Panc1 (cell line): ENCODE data around the gene MYDGF. TPM values are rescaled to one million over a fixed set of nuclear protein-coding genes. Genes with fewer than 3 reads are reported as not detected.

Experiments used
- ATAC-seq: fragments of 200-7000 bp; cut with Tn5 transposase; 2 replicates; pipeline ENCODE4 v1.9.1; 2020; ENCODE audit warnings: mild to moderate bottlenecking, moderate library complexity
- BruUV-seq: library from RNA; stranded (reverse); fragments of 400-500 nt; replicated peaks from 2 replicates; lab custom pipeline; 2021; lab: Mats Ljungman, UMichigan
- CTCF ChIA-PET: fragments of 300-600 bp; sonication (Branson Sonifier 250); formaldehyde crosslinking; loops from one replicate; lab custom pipeline; 2022; ENCODE audit warnings: antibody characterized with exemption; lab: Charles Lee
- POLR2A ChIA-PET: fragments of 300-600 bp; sonication (Branson Sonifier 250); formaldehyde crosslinking; loops from one replicate; lab custom pipeline; 2022; ENCODE audit warnings: antibody characterized with exemption; lab: Charles Lee
- DNase-seq: peaks from one replicate; pipeline ENCODE4 v3.0.0-alpha.2; 2010; ENCODE audit warnings: low read depth, low spot score
- H3K27ac ChIP-seq: 2 replicates; pipeline ENCODE4 v1.5.1; 2011; ENCODE audit warnings: mild to moderate bottlenecking, low read length, inconsistent platforms
- H3K27me3 ChIP-seq: fragments of 200-500 bp; sonication (Bioruptor generic); 2 replicates; pipeline ENCODE4 v1.6.0; 2014; ENCODE audit warnings: low read length, inconsistent platforms; ENCODE audit not compliant: control insufficient read depth, insufficient read depth
- H3K36me3 ChIP-seq: fragments of 200-500 bp; sonication (Bioruptor generic); 2 replicates; pipeline ENCODE4 v1.5.1; 2014; ENCODE audit warnings: inconsistent platforms, mild to moderate bottlenecking, low read length, moderate library complexity; ENCODE audit not compliant: control insufficient read depth, insufficient read depth
- H3K4me1 ChIP-seq: 2 replicates; pipeline ENCODE4 v1.5.1; 2011; ENCODE audit warnings: inconsistent platforms, mild to moderate bottlenecking, low read length, moderate library complexity; ENCODE audit not compliant: control insufficient read depth, insufficient read depth
- H3K4me3 ChIP-seq, 2 experiments: 2 replicates each; pipeline ENCODE4 v1.5.1; 2011 to 2012; ENCODE audit warnings: low read depth in 2 of 2, low read length in 2 of 2, mild to moderate bottlenecking in 2 of 2, inconsistent platforms in 1 of 2, moderate library complexity in 1 of 2
- H3K9me3 ChIP-seq: fragments of 200-500 bp; sonication (Bioruptor generic); 2 replicates; pipeline ENCODE4 v1.5.1; 2014; ENCODE audit warnings: low read depth, mild to moderate bottlenecking, inconsistent platforms, low read length, moderate library complexity; ENCODE audit not compliant: control insufficient read depth, insufficient read depth
- POLR2AphosphoS5 ChIP-seq: IDR thresholded peaks from 2 replicates; pipeline ENCODE4 v1.6.1; 2012; ENCODE audit warnings: mild to moderate bottlenecking, low read depth, low read length, moderate library complexity
- SIN3A ChIP-seq: IDR thresholded peaks from 2 replicates; pipeline ENCODE4 v1.6.1; 2012; ENCODE audit warnings: low read depth, mild to moderate bottlenecking, low read length, moderate library complexity, borderline replicate concordance; ENCODE audit not compliant: insufficient read depth
- TCF7L2 ChIP-seq: IDR thresholded peaks from 2 replicates; pipeline ENCODE4 v1.6.1; 2011; ENCODE audit warnings: mild to moderate bottlenecking, low read depth, low read length, inconsistent platforms
- in situ Hi-C: cut with HindIII; loops from 2 replicates; pipeline ENCODE4 v1.10.0; 2016; ENCODE audit warnings: low sequenced_read_pairs, low pct_unique_long_range_greater_than_20kb
- intact Hi-C: fragments of 100-400 bp; cut with micrococcal nuclease; formaldehyde crosslinking; loops from one replicate; pipeline ENCODE4 v1.10.0; 2022; ENCODE audit not compliant: unreplicated experiment
- total RNA-seq: library from RNA; stranded (reverse); gene quantifications from one replicate; pipeline ENCODE4 v1.2.1, GENCODE V29; 2021; ENCODE audit not compliant: unreplicated experiment
- TF ChIP-seq, protein P1 (sequence below): fragments of 450-650 bp; IDR thresholded peaks from 2 replicates; pipeline ENCODE4 v1.5.1; 2017; ENCODE audit warnings: mild to moderate bottlenecking
- TF ChIP-seq, protein P2 (sequence below), 2 experiments: IDR thresholded peaks; 2 replicates each; pipeline ENCODE4 v1.6.1; 2011 to 2012; ENCODE audit warnings: low read depth in 2 of 2, control low read depth in 1 of 2, low read length in 1 of 2, mild to moderate bottlenecking in 1 of 2, moderate library complexity in 1 of 2; ENCODE audit not compliant: insufficient read depth in 1 of 2

MYDGF gene
- total RNA-seq, 1 experiment from 2014 or later = 78.1 TPM

DNA sequence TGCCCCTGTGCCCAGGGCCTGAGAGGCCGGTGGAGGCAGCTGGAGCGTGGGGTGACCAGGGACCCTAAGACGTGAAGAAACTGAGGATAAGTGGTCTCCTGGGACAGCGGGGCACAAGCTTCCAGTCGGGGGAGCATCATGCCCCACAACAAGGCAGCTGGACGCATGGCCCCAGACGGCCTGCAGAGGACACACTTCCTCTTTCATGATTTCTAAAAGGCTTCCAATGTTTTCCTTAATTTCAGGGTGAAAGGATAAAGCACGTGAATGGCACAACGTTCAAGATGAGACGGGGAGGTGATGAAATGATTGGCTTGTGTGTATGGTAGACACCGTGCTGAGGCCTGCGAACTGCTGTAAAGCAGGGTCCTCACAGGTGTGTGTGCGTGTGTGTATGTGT, 20.2 kb upstream of the MYDGF start:
- Histone ChIP-seq H3K27ac (no peak overlapping the region), H3K4me1 (peaks cover 3% of the 10 kb centered on the region; the same call in 1 of the 2 replicates), H3K27me3 (no peaks in the 10 kb centered on the region), H3K4me3 (no peak overlapping the region), H3K36me3 (no peaks in the 10 kb centered on the region), H3K9me3 (no peaks in the 10 kb centered on the region)
- CTCF ChIA-PET = no interaction called here
- no peak for DNase-seq
- POLR2A ChIA-PET = no interaction called here
- in situ Hi-C loops (no loop called here), intact Hi-C loops (no loop called here)
- TF ChIP-seq TCF7L2 = no peak
- no peak for TF ChIP-seq SIN3A
- TF ChIP-seq POLR2AphosphoS5 = no peak
- TF ChIP-seq, protein P1, sequence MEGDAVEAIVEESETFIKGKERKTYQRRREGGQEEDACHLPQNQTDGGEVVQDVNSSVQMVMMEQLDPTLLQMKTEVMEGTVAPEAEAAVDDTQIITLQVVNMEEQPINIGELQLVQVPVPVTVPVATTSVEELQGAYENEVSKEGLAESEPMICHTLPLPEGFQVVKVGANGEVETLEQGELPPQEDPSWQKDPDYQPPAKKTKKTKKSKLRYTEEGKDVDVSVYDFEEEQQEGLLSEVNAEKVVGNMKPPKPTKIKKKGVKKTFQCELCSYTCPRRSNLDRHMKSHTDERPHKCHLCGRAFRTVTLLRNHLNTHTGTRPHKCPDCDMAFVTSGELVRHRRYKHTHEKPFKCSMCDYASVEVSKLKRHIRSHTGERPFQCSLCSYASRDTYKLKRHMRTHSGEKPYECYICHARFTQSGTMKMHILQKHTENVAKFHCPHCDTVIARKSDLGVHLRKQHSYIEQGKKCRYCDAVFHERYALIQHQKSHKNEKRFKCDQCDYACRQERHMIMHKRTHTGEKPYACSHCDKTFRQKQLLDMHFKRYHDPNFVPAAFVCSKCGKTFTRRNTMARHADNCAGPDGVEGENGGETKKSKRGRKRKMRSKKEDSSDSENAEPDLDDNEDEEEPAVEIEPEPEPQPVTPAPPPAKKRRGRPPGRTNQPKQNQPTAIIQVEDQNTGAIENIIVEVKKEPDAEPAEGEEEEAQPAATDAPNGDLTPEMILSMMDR = no peak
- TF ChIP-seq, protein P2, sequence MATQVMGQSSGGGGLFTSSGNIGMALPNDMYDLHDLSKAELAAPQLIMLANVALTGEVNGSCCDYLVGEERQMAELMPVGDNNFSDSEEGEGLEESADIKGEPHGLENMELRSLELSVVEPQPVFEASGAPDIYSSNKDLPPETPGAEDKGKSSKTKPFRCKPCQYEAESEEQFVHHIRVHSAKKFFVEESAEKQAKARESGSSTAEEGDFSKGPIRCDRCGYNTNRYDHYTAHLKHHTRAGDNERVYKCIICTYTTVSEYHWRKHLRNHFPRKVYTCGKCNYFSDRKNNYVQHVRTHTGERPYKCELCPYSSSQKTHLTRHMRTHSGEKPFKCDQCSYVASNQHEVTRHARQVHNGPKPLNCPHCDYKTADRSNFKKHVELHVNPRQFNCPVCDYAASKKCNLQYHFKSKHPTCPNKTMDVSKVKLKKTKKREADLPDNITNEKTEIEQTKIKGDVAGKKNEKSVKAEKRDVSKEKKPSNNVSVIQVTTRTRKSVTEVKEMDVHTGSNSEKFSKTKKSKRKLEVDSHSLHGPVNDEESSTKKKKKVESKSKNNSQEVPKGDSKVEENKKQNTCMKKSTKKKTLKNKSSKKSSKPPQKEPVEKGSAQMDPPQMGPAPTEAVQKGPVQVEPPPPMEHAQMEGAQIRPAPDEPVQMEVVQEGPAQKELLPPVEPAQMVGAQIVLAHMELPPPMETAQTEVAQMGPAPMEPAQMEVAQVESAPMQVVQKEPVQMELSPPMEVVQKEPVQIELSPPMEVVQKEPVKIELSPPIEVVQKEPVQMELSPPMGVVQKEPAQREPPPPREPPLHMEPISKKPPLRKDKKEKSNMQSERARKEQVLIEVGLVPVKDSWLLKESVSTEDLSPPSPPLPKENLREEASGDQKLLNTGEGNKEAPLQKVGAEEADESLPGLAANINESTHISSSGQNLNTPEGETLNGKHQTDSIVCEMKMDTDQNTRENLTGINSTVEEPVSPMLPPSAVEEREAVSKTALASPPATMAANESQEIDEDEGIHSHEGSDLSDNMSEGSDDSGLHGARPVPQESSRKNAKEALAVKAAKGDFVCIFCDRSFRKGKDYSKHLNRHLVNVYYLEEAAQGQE (IDR thresholded peaks at IDR 0.05; ENCODE audit: insufficient read depth in 1 of 2, low read depth in 2 of 2, low read length in 1 of 2) = no peak
- no TSS peak for BruUV-seq
- ATAC-seq = no peak

DNA sequence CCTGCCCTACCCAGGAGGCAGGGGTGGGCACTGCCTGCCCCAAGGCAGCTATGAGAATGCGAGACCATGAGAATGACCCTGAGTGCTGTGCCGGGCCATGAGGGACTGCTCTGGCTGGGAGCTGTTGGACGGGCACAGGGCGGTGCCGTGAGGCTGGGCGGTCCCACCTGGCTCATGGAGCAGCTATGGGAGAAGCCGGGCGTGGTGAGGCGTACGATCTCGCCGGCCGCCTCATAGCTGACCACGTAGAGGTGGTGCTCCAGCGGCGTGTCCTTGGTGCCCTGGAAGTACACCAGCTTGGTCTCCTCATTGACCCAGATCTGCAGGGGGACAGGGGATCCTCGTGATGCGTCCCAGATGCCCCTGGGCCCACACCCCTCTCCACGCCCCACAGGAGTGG, 19.3 kb upstream of the MYDGF start:
- DNase-seq = no peak
- Histone ChIP-seq H3K4me1 (no peaks in the 10 kb centered on the region; the same call in 1 of the 2 replicates), H3K4me3 (no peak overlapping the region), H3K36me3 (no peaks in the 10 kb centered on the region), H3K27me3 (no peaks in the 10 kb centered on the region), H3K27ac (no peak overlapping the region), H3K9me3 (no peaks in the 10 kb centered on the region)
- ChIA-PET CTCF (no interaction called here), POLR2A (no interaction called here)
- in situ Hi-C loops (no loop called here), intact Hi-C loops (no loop called here)
- no peak for ATAC-seq
- TF ChIP-seq POLR2AphosphoS5 (no peak), SIN3A (no peak), TCF7L2 (no peak)
- TF ChIP-seq, protein P1 = no peak
- TF ChIP-seq, protein P2 (IDR thresholded peaks at IDR 0.05; ENCODE audit: insufficient read depth in 1 of 2, low read depth in 2 of 2, low read length in 1 of 2) = no peak
- no TSS peak for BruUV-seq
